Effector memory CD8-positive, alpha-beta T cell (primary cell): ENCODE data around the gene FXYD3.

Source experiments
- ATAC-seq: fragments of 150-1000 bp; cut with Tn5 transposase; replicated peaks from 2 replicates; pipeline ENCODE4 v1.10.0; 2021; ENCODE audit warnings: mild to moderate bottlenecking, moderate library complexity
- DNase-seq, 3 experiments: peaks; one replicate each; pipeline ENCODE4 v3.0.0; 2021
- H3K27ac Mint-ChIP-seq, 2 donors: one replicate each; pipeline ENCODE4 v1.8.0; 2022; ENCODE audit warnings: mild to moderate bottlenecking in 2 of 2, mixed read lengths in 2 of 2, moderate library complexity in 2 of 2
- H3K27me3 Mint-ChIP-seq, 2 donors: one replicate each; pipeline ENCODE4 v1.8.0; 2022; ENCODE audit warnings: mixed read lengths in 2 of 2
- H3K36me3 Mint-ChIP-seq: one replicate; pipeline ENCODE4 v1.8.0; 2022; ENCODE audit warnings: mild to moderate bottlenecking, moderate library complexity, mixed read lengths; ENCODE audit not compliant: insufficient read depth
- H3K4me1 Mint-ChIP-seq, 2 donors: one replicate each; pipeline ENCODE4 v1.8.0; 2022; ENCODE audit warnings: low read depth in 2 of 2, mixed read lengths in 2 of 2
- H3K4me3 Mint-ChIP-seq, 2 donors: one replicate each; pipeline ENCODE4 v1.8.0; 2022; ENCODE audit warnings: mild to moderate bottlenecking in 2 of 2, mixed read lengths in 2 of 2, moderate library complexity in 2 of 2
- H3K9me3 Mint-ChIP-seq, 2 donors: one replicate each; pipeline ENCODE4 v1.8.0; 2022; ENCODE audit warnings: mixed read lengths in 2 of 2
- total RNA-seq, 9 experiments: gene quantifications; one replicate each; lab custom pipeline; 2026; lab: John Stamatoyannopoulos, UW

FXYD3 gene
- total RNA-seq, result 0 reads per million in 9 experiments

- ATAC-seq (no peak), DNase-seq (no peak)
- H3K4me3 Mint-ChIP-seq, result peak within 1 kb of the TSS in 1 of 2 donors; percentile 36
- peak within 1 kb of the TSS in 1 of 2 donors; percentile 21 for H3K27ac Mint-ChIP-seq
- peaks cover 4 to 6% of the 10 kb centered on the region in 2 donors for H3K4me1 Mint-ChIP-seq
- H3K27me3 Mint-ChIP-seq, result peaks cover 6 to 10% of the 10 kb centered on the region in 2 donors
- peaks cover 6% of the 10 kb centered on the region for H3K36me3 Mint-ChIP-seq
- H3K9me3 Mint-ChIP-seq, result no peaks in the 10 kb centered on the region
These were observed at the start of gene FXYD3 for GRCh38 chr19:35115177-35115951. FXYD3 (plus strand) TSS chr19:35115823; CDS start chr19:35119377, 3,554 bp downstream.

GRCh38 chr19:35066121-35066520, 49.5 kb upstream of the FXYD3 start:
- peaks cover 3 to 5% of the 10 kb centered on the region in 2 donors for H3K4me1 Mint-ChIP-seq
- H3K36me3 Mint-ChIP-seq, result peaks cover 2% of the 10 kb centered on the region
- ATAC-seq (no peak), DNase-seq (no peak)
- H3K27ac Mint-ChIP-seq, result no peak overlapping the region
- H3K27me3 Mint-ChIP-seq, result peaks cover 0 to 10% of the 10 kb centered on the region in 2 donors
- no peak overlapping the region for H3K4me3 Mint-ChIP-seq
- no peaks in the 10 kb centered on the region for H3K9me3 Mint-ChIP-seq

- Mint-ChIP-seq H3K4me1 (peaks cover 3 to 5% of the 10 kb centered on the region in 2 donors), H3K27ac (peak overlapping the region in 1 of 2 donors; percentile 12), H3K36me3 (peaks cover 2% of the 10 kb centered on the region), H3K9me3 (no peaks in the 10 kb centered on the region), H3K27me3 (peaks cover 0 to 10% of the 10 kb centered on the region in 2 donors), H3K4me3 (no peak overlapping the region)
- ATAC-seq (peak; percentile 91), DNase-seq (peak; percentile 89 to 92 (median 90))
These were observed 48.7 kb upstream of the FXYD3 start for GRCh38 chr19:35066691-35067563.

GRCh38 chr19:35068941-35069634, 46.5 kb upstream of the FXYD3 start:
- H3K4me1 Mint-ChIP-seq, result peaks cover 3 to 5% of the 10 kb centered on the region in 2 donors
- no peak overlapping the region for H3K27ac Mint-ChIP-seq

GRCh38 chr19:35069696-35070095, 45.9 kb upstream of the FXYD3 start:
- no peaks in the 10 kb centered on the region for H3K9me3 Mint-ChIP-seq
- H3K4me3 Mint-ChIP-seq, result no peak overlapping the region
- H3K36me3 Mint-ChIP-seq, result peaks cover 2% of the 10 kb centered on the region
- no peak for ATAC-seq
- DNase-seq, result no peak
- no peak overlapping the region for H3K27ac Mint-ChIP-seq
- H3K27me3 Mint-ChIP-seq, result peaks cover 0 to 10% of the 10 kb centered on the region in 2 donors
- H3K4me1 Mint-ChIP-seq, result peaks cover 3 to 5% of the 10 kb centered on the region in 2 donors

More at GRCh38 chr19:35068941-35069634, 46.5 kb upstream of the FXYD3 start:
- ATAC-seq (no peak), DNase-seq (no peak)
- Mint-ChIP-seq H3K27me3 (peaks cover 0 to 10% of the 10 kb centered on the region in 2 donors), H3K4me3 (no peak overlapping the region), H3K9me3 (no peaks in the 10 kb centered on the region), H3K36me3 (peaks cover 2% of the 10 kb centered on the region)

GRCh38 chr19:35070471-35070870, 45.2 kb upstream of the FXYD3 start:
- H3K4me3 Mint-ChIP-seq, result no peak overlapping the region
- H3K36me3 Mint-ChIP-seq, result peaks cover 2% of the 10 kb centered on the region
- H3K27me3 Mint-ChIP-seq, result peaks cover 0 to 10% of the 10 kb centered on the region in 2 donors
- H3K4me1 Mint-ChIP-seq, result peaks cover 3 to 5% of the 10 kb centered on the region in 2 donors
- ATAC-seq (no peak), DNase-seq (no peak)
- no peaks in the 10 kb centered on the region for H3K9me3 Mint-ChIP-seq
- H3K27ac Mint-ChIP-seq, result no peak overlapping the region

- H3K27ac Mint-ChIP-seq, result peak overlapping the region in 1 of 2 donors; percentile 5
- no peak for DNase-seq
- no peak overlapping the region for H3K4me3 Mint-ChIP-seq
- H3K4me1 Mint-ChIP-seq, result peaks cover 0 to 2% of the 10 kb centered on the region in 2 donors
- no peaks in the 10 kb centered on the region for H3K9me3 Mint-ChIP-seq
- no peaks in the 10 kb centered on the region for H3K36me3 Mint-ChIP-seq
- peaks cover 8 to 26% of the 10 kb centered on the region in 2 donors for H3K27me3 Mint-ChIP-seq
- no peak for ATAC-seq
These were observed 42.1 kb upstream of the FXYD3 start for GRCh38 chr19:35073516-35073915.

- Mint-ChIP-seq H3K27me3 (peaks cover 8 to 26% of the 10 kb centered on the region in 2 donors), H3K4me1 (peaks cover 0 to 2% of the 10 kb centered on the region in 2 donors), H3K9me3 (no peaks in the 10 kb centered on the region), H3K27ac (peak overlapping the region in 1 of 2 donors; percentile 5), H3K36me3 (no peaks in the 10 kb centered on the region), H3K4me3 (no peak overlapping the region)
- DNase-seq (no peak), ATAC-seq (no peak)
These were observed 41.7 kb upstream of the FXYD3 start for GRCh38 chr19:35073941-35074340.

GRCh38 chr19:35074426-35075201, 41.0 kb upstream of the FXYD3 start:
- Mint-ChIP-seq H3K4me1 (peaks cover 0 to 2% of the 10 kb centered on the region in 2 donors), H3K4me3 (no peak overlapping the region), H3K36me3 (no peaks in the 10 kb centered on the region), H3K9me3 (no peaks in the 10 kb centered on the region), H3K27ac (no peak overlapping the region), H3K27me3 (peaks cover 8 to 26% of the 10 kb centered on the region in 2 donors)
- ATAC-seq (no peak), DNase-seq (no peak)

- H3K9me3 Mint-ChIP-seq, result no peaks in the 10 kb centered on the region
- peaks cover 8 to 27% of the 10 kb centered on the region in 2 donors for H3K27me3 Mint-ChIP-seq
- peaks cover 0 to 2% of the 10 kb centered on the region in 2 donors for H3K4me1 Mint-ChIP-seq
- H3K4me3 Mint-ChIP-seq, result no peak overlapping the region
- DNase-seq, result no peak
- H3K36me3 Mint-ChIP-seq, result no peaks in the 10 kb centered on the region
- no peak for ATAC-seq
- no peak overlapping the region for H3K27ac Mint-ChIP-seq
These were observed 40.2 kb upstream of the FXYD3 start for GRCh38 chr19:35075202-35076025.

GRCh38 chr19:35076026-35076370, 39.6 kb upstream of the FXYD3 start:
- Mint-ChIP-seq H3K27me3 (peaks cover 8 to 27% of the 10 kb centered on the region in 2 donors), H3K4me3 (no peak overlapping the region), H3K9me3 (no peaks in the 10 kb centered on the region), H3K36me3 (no peaks in the 10 kb centered on the region), H3K4me1 (peaks cover 0 to 2% of the 10 kb centered on the region in 2 donors), H3K27ac (no peak overlapping the region)
- DNase-seq (no peak), ATAC-seq (no peak)

GRCh38 chr19:35076657-35077056, 39.0 kb upstream of the FXYD3 start:
- H3K36me3 Mint-ChIP-seq, result no peaks in the 10 kb centered on the region
- no peak for DNase-seq
- no peak overlapping the region for H3K4me3 Mint-ChIP-seq
- no peaks in the 10 kb centered on the region for H3K9me3 Mint-ChIP-seq
- no peak overlapping the region for H3K27ac Mint-ChIP-seq
- H3K27me3 Mint-ChIP-seq, result peaks cover 8 to 27% of the 10 kb centered on the region in 2 donors
- peaks cover 0 to 2% of the 10 kb centered on the region in 2 donors for H3K4me1 Mint-ChIP-seq
- no peak for ATAC-seq
